ENCODE results near the gene TMEM115. TPM values are rescaled to one million over a fixed set of nuclear protein-coding genes. Genes with fewer than 3 reads are reported as not detected.
A peak's percentile ranks its signal among the peaks of the same experiment; 100 is the strongest.

The TMEM115 gene
- total and polyA plus RNA-seq, 9 of the 15 experiments (the other 6 are each of a cell fraction or from before 2014, with no cell fraction given): 1.6 to 26.9 (median 14.1) TPM

DNA sequence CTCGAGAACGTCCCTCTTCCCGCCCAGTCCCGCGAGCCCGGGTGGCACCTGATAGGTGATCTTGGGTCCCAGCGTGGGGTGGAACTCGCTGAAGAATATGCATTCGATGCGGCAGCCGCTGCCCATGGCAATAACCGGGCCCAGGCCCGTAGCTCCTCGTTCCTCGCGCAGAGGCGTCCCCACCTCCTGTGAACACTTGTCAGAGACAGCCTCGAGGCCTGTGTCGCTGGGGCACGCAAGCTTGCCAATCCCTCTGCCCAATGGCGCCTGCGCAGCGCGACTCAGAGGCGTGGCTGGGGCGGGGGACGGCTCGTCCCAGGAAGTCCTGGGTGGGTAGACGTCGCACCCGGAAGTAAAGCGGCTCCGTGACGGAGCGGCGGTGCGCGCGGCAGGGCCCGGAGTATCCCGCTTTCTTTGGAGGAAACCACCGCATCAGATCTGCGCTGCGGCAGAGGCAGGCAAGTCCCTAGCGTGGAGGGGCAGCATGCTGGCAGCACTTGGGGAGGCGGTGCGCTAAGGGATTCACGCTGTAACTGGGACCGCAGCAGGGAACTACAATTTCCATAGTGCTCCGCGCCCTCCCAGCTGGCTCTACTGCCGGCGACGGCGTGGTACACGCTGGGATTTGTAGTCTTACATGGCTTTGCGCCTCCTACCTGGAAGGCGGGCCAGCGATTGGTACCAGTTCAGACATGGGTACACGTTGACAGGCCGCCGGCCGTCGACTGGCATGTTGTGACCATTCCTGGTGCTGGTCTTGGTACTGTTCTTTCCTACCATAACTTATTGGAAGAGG is 8.6 kb downstream of the TMEM115 start, which contains the start of the genes CYB561D2 and NPRL2 (continued):
- TF ChIP-seq, protein P1, sequence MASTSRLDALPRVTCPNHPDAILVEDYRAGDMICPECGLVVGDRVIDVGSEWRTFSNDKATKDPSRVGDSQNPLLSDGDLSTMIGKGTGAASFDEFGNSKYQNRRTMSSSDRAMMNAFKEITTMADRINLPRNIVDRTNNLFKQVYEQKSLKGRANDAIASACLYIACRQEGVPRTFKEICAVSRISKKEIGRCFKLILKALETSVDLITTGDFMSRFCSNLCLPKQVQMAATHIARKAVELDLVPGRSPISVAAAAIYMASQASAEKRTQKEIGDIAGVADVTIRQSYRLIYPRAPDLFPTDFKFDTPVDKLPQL (IDR thresholded peaks at IDR 0.05; ENCODE audit: extremely low read depth, insufficient read length): no peak
- TF ChIP-seq SIN3B (IDR thresholded peaks at IDR 0.05; ENCODE audit: low read depth) (peak; percentile 63), NCOA1 (IDR thresholded peaks at IDR 0.05; ENCODE audit: low read depth) (no peak), ZNF766 (CRISPR knock-in tag; conservative IDR thresholded peaks at IDR 0.05) (peak; percentile 76)
- TF ChIP-seq, protein P2, sequence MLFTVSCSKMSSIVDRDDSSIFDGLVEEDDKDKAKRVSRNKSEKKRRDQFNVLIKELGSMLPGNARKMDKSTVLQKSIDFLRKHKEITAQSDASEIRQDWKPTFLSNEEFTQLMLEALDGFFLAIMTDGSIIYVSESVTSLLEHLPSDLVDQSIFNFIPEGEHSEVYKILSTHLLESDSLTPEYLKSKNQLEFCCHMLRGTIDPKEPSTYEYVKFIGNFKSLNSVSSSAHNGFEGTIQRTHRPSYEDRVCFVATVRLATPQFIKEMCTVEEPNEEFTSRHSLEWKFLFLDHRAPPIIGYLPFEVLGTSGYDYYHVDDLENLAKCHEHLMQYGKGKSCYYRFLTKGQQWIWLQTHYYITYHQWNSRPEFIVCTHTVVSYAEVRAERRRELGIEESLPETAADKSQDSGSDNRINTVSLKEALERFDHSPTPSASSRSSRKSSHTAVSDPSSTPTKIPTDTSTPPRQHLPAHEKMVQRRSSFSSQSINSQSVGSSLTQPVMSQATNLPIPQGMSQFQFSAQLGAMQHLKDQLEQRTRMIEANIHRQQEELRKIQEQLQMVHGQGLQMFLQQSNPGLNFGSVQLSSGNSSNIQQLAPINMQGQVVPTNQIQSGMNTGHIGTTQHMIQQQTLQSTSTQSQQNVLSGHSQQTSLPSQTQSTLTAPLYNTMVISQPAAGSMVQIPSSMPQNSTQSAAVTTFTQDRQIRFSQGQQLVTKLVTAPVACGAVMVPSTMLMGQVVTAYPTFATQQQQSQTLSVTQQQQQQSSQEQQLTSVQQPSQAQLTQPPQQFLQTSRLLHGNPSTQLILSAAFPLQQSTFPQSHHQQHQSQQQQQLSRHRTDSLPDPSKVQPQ (CRISPR knock-in tag; IDR thresholded peaks at IDR 0.05; ENCODE audit: borderline replicate concordance): no peak
- TF ChIP-seq, protein P3, sequence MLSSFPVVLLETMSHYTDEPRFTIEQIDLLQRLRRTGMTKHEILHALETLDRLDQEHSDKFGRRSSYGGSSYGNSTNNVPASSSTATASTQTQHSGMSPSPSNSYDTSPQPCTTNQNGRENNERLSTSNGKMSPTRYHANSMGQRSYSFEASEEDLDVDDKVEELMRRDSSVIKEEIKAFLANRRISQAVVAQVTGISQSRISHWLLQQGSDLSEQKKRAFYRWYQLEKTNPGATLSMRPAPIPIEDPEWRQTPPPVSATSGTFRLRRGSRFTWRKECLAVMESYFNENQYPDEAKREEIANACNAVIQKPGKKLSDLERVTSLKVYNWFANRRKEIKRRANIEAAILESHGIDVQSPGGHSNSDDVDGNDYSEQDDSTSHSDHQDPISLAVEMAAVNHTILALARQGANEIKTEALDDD (IDR thresholded peaks at IDR 0.05): no peak
- TF ChIP-seq, protein P4, sequence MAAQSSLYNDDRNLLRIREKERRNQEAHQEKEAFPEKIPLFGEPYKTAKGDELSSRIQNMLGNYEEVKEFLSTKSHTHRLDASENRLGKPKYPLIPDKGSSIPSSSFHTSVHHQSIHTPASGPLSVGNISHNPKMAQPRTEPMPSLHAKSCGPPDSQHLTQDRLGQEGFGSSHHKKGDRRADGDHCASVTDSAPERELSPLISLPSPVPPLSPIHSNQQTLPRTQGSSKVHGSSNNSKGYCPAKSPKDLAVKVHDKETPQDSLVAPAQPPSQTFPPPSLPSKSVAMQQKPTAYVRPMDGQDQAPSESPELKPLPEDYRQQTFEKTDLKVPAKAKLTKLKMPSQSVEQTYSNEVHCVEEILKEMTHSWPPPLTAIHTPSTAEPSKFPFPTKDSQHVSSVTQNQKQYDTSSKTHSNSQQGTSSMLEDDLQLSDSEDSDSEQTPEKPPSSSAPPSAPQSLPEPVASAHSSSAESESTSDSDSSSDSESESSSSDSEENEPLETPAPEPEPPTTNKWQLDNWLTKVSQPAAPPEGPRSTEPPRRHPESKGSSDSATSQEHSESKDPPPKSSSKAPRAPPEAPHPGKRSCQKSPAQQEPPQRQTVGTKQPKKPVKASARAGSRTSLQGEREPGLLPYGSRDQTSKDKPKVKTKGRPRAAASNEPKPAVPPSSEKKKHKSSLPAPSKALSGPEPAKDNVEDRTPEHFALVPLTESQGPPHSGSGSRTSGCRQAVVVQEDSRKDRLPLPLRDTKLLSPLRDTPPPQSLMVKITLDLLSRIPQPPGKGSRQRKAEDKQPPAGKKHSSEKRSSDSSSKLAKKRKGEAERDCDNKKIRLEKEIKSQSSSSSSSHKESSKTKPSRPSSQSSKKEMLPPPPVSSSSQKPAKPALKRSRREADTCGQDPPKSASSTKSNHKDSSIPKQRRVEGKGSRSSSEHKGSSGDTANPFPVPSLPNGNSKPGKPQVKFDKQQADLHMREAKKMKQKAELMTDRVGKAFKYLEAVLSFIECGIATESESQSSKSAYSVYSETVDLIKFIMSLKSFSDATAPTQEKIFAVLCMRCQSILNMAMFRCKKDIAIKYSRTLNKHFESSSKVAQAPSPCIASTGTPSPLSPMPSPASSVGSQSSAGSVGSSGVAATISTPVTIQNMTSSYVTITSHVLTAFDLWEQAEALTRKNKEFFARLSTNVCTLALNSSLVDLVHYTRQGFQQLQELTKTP (IDR thresholded peaks at IDR 0.05; ENCODE audit: low read depth in 1 of 2, partially characterized antibody in 2 of 2): peak in 1 of 2 experiments; percentile 99
- TF ChIP-seq, protein P5, sequence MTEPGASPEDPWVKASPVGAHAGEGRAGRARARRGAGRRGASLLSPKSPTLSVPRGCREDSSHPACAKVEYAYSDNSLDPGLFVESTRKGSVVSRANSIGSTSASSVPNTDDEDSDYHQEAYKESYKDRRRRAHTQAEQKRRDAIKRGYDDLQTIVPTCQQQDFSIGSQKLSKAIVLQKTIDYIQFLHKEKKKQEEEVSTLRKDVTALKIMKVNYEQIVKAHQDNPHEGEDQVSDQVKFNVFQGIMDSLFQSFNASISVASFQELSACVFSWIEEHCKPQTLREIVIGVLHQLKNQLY (CRISPR knock-in tag; conservative IDR thresholded peaks at IDR 0.05): no peak
